Epithelial cell of esophagus (primary cell): Measurements from ENCODE around the gene YDJC.
A peak's percentile ranks its signal among the peaks of the same experiment; 100 is the strongest.

Source experiments
- DNase-seq: peaks from one replicate; pipeline ENCODE4 v3.0.0; 2010; ENCODE audit warnings: low read depth
- H3K4me3 ChIP-seq: 2 replicates; pipeline ENCODE4 v1.5.1; 2011; ENCODE audit warnings: mild to moderate bottlenecking, low read length, control low read depth
- TF ChIP-seq, protein P1 (sequence below): IDR thresholded peaks from 2 replicates; pipeline ENCODE4 v1.5.1; 2011; ENCODE audit warnings: low read depth, mild to moderate bottlenecking, low read length, control low read depth, inconsistent platforms; ENCODE audit not compliant: insufficient read depth; ENCODE audit errors: missing control alignments

YDJC gene

DNA sequence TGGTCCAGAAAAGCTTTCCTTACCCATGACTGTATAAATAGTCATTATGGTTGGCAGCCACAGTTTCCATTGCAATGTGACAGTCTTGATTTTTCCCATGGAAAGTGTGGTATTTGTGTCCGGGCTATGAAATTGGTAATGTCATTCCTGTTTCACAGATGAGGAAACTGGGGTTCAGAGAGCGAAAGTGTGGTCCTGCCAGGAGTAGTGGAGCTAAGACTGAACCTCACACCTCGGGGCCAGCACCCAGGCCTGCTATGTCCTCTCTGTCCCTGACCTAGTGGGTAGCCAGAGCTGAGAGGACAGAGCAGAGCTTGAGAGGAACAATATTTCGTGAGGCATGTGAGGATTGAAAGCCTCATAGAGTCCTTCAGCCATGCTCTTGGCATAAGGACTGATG is 1.2 kb upstream of the YDJC start:
- no peak overlapping the region for H3K4me3 ChIP-seq
- no peak for DNase-seq
- TF ChIP-seq, protein P1, sequence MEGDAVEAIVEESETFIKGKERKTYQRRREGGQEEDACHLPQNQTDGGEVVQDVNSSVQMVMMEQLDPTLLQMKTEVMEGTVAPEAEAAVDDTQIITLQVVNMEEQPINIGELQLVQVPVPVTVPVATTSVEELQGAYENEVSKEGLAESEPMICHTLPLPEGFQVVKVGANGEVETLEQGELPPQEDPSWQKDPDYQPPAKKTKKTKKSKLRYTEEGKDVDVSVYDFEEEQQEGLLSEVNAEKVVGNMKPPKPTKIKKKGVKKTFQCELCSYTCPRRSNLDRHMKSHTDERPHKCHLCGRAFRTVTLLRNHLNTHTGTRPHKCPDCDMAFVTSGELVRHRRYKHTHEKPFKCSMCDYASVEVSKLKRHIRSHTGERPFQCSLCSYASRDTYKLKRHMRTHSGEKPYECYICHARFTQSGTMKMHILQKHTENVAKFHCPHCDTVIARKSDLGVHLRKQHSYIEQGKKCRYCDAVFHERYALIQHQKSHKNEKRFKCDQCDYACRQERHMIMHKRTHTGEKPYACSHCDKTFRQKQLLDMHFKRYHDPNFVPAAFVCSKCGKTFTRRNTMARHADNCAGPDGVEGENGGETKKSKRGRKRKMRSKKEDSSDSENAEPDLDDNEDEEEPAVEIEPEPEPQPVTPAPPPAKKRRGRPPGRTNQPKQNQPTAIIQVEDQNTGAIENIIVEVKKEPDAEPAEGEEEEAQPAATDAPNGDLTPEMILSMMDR = no peak

DNA sequence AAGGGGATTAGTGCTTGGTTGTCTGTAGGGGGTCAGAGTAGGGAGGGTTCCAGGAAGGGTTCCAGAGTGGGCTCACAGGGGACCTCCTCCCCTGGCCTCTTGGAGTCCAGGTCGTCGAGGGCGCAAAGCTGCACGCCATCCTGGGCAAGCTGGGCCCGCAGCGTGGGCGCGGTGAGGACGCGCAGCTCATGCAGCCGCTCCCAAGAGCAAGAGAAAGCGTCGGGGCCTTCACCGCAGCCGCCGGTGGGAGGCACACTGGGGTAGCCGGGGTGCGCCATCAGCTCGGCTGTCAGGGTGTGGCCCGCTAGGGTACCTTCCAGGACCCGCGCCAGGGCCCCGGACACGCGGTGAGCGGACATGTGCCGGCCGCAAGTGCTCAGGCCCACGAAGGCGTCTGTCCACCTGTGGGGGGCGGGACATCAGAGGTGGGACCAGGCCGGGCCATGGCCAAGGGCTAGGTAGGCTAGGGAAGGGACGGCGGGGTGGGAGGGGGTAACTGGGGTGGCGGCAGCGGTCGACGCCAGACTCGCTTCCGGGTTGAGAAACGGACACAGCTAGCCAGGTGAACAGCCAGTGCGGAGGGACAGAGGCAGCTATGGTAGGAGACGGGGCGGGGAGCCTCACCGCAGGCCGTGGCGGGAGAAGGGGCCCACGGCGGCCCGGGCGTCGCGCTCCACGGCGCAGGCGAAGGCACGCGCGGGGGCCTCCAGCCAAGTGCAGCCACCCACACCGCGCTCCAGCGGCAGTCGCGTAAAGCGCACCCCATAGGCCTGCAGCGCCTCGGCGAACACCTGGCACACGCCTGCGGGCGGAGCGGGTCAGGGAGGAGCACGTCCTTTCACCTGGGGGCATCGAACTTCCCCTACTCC is 1.2 kb downstream of the YDJC start:
- TF ChIP-seq, protein P1 = no peak
- DNase-seq = no peak
- peak overlapping the region; percentile 87 for H3K4me3 ChIP-seq

DNA sequence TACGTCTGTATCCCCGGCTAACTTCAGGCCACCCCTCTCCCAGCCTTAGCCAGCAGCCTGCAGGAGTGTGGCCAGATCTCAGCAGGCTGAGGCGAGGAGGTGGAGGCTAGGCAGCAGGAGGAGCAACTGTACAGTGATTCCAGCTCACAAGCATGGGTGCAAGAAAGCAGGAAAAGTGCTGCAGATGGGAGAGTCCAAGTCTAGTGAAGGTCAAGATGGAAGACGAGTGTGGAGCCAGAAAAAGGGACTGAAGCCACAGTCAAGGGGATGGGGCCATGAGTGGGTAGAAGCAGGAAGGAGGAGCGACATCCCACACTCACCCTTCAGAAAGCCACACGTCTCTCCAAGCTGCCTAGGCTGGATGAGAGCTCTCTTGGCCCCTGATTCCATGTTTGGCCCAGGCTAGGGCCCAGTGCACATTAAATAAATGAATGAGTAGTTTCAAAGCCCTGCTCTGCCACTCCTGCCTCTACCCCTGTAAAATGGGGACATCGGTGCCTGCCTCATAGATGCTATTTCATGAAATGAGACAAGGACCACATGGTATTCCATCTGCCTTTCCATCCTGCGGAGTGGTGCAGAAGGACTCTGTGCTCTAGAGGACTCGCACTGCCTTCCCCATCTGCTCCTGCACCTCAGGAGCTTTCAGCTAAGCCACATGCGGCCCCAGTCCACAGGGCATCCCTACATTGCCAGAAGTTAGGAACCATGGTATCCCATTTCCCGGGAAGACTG is 2.9 kb downstream of the YDJC start:
- no peak for DNase-seq

DNA sequence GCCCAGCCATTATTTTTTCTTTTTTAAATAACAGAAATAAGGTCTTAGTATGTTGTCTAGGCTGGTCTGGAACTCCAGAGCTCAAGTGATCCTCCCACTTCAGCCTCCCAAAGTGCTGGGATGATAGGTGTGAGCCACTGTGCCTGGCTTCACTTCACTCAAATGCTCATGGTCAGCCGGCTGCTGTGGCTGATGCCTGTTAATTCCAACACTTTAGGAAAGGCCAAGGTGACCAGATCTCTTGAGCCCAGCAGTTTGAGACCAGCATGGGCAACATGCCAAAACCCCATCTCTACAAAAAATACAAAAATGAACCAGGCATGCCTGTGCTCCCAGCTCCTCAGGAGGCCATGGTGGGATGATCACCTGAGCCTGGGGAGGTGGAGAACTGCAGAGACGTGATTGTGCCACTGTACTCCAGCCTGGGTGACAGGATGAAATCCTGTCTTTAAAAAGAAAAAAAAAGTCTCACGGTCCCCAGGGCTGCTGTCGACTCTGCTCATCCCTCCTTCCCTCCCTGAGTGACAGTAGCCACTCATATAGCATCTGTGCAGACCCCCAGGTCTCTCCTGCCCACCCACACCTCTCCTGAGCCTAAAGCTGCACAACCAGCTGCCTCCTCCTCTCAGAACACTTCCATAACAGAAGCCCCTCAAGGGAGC is 3.6 kb downstream of the YDJC start:
- no peak for DNase-seq
- TF ChIP-seq, protein P1 = no peak
- no peak overlapping the region for H3K4me3 ChIP-seq

More for the DNA sequence above, 2.9 kb downstream of the YDJC start:
- TF ChIP-seq, protein P1 = no peak
- no peak overlapping the region for H3K4me3 ChIP-seq

DNA sequence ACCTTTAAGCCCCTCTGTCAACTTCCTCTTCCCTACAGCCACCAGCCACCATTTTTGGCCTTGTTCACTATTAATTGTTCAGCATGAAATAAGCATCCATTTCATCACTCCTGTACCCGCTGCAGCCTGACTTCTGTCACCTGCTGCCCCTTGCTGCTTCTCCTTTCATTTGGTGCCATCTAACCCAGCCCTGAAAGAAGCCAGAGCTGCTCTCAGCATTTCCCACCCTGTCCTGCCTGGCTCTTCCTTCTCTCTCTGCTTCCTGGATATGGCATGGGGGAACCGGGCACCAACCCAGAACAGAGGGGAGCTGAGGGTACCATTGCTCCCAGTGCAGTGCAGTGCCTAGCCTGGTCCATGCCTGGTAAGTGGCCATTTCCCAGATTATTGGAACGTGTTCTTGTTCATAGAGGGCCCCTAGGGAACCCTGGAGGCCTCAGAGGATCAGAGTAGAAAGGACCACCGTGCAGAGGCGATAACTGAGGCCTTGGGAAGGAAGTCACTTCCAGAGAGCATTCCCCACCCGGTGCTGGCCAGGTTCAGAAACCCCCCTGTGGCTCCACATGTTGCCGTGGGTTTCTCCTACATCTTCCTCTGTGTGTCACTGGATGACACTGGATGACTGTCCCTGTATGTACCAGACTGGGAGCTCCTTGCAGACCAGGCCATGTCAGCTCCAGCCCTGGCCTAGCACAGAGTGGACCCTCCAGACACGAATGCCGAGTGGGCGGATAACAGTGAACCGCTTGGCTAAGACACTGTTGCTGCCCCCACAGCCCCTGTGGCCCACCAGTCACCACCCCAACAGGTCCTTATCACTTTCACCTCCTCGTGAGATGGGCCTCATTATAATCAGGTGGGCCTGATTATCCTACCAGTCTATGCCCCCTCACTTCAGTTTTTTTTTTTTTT is 4.7 kb downstream of the YDJC start:
- TF ChIP-seq, protein P1 = no peak
- DNase-seq = no peak
- H3K4me3 ChIP-seq = no peak overlapping the region
